ENCODE data around the gene PKNOX2. TPM values are rescaled to one million over a fixed set of nuclear protein-coding genes. Genes with fewer than 3 reads are reported as not detected.

The PKNOX2 gene
- total and polyA plus RNA-seq, 9 of the 15 experiments (the other 6 are each of a cell fraction or from before 2014, with no cell fraction given): not detected

GRCh38 chr11:125233736-125234275 lies 69.3 kb downstream of the PKNOX2 start:
- Histone ChIP-seq H3K9ac (ENCODE audit: insufficient read depth in 1 of 2, low read depth in 2 of 2, low read length in 2 of 2) (no peak overlapping the region), H2AFZ (ENCODE audit: low read depth, low read length) (no peak overlapping the region), H3K4me2 (ENCODE audit: insufficient read depth, low read length) (no peak overlapping the region), H3K79me2 (ENCODE audit: control insufficient read depth, insufficient read depth, low read length) (no peaks in the 10 kb centered on the region), H3K9me3 (replicated peaks; ENCODE audit: control insufficient read depth, insufficient read depth, low read depth, low read length) (no peaks in the 10 kb centered on the region), H3K36me3 (ENCODE audit: control insufficient read depth, insufficient read depth, low read length) (no peaks in the 10 kb centered on the region), H3K4me3 (no peak overlapping the region), H3K27me3 (ENCODE audit: control insufficient read depth in 2 of 2, insufficient read depth in 2 of 2, low read length in 2 of 2) (peaks cover 13 to 49% of the 10 kb centered on the region in 2 experiments), H4K20me1 (replicated peaks; ENCODE audit: control insufficient read depth, insufficient read depth, low read length) (no peaks in the 10 kb centered on the region), H3K27ac (ENCODE audit: extremely low read depth, low read depth, low read length) (no peak overlapping the region), H3K9me1 (ENCODE audit: control insufficient read depth, insufficient read depth, low read length) (no peaks in the 10 kb centered on the region), H3K4me1 (replicated peaks in 1 of 2; ENCODE audit: control insufficient read depth in 2 of 2, insufficient read depth in 2 of 2, low read length in 2 of 2) (no peaks in the 10 kb centered on the region)
- no TSS peak for BruUV-seq (replicated peaks)
- ChIA-PET CTCF (ENCODE audit: low intra/inter-chr PET ratio) (no interaction called here), POLR2A (interaction anchor here (0.5 kb wide), 1 partner anchor 194 kb away, joined by 3 read pairs; no protein-coding TSS in a partner anchor)
- ATAC-seq (no peak), DNase-seq (ENCODE audit: extremely low read depth in 1 of 4, low spot score in 3 of 4) (no peak), FAIRE-seq (no peak)
- intact Hi-C loops (cut with micrococcal nuclease): no loop called here
- no peak for TF ChIP-seq DEAF1 (CRISPR knock-in tag; IDR thresholded peaks at IDR 0.05)
- TF ChIP-seq HDAC3 (IDR thresholded peaks at IDR 0.05; ENCODE audit: borderline replicate concordance, partially characterized antibody): no peak
- TF ChIP-seq ETS1 (conservative IDR thresholded peaks at IDR 0.05; ENCODE audit: control insufficient read depth, low read depth, low read length): no peak
- no peak for TF ChIP-seq SNAPC5 (CRISPR knock-in tag; IDR thresholded peaks at IDR 0.05)
- no peak for TF ChIP-seq ZSCAN29 (IDR thresholded peaks at IDR 0.05)
- TF ChIP-seq CEBPB (tag; IDR thresholded peaks at IDR 0.05): no peak
- no peak for TF ChIP-seq FOXP4 (CRISPR knock-in tag; IDR thresholded peaks at IDR 0.05; ENCODE audit: borderline replicate concordance)
- TF ChIP-seq POLR2B (IDR thresholded peaks at IDR 0.05; ENCODE audit: low read depth, partially characterized antibody): no peak
- no peak for TF ChIP-seq RBM17 (IDR thresholded peaks at IDR 0.05; ENCODE audit: borderline replicate concordance, low read depth, low read length)
- no peak for TF ChIP-seq PURB (CRISPR knock-in tag; IDR thresholded peaks at IDR 0.05; ENCODE audit: low read depth)
- TF ChIP-seq THRA (IDR thresholded peaks at IDR 0.05): no peak
- no peak for TF ChIP-seq GTF2B (IDR thresholded peaks at IDR 0.05; ENCODE audit: extremely low read depth, insufficient read length)
- 0% methylated on average over 7 of the region's 8 CpGs for WGBS (ENCODE audit: insufficient coverage, low coverage, missing lambda C conversion rate)
- in situ Hi-C loops (cut with MboI): no loop called here
